HG03175 (cell line): ENCODE data around the gene GPATCH11.

Experiments
- ATAC-seq: cut with Tn5 transposase; IDR thresholded peaks from one replicate; pipeline ENCODE4 v1.9.1; 2021; ENCODE audit warnings: mild to moderate bottlenecking, moderate library complexity; ENCODE audit not compliant: unreplicated experiment

The GPATCH11 gene

DNA sequence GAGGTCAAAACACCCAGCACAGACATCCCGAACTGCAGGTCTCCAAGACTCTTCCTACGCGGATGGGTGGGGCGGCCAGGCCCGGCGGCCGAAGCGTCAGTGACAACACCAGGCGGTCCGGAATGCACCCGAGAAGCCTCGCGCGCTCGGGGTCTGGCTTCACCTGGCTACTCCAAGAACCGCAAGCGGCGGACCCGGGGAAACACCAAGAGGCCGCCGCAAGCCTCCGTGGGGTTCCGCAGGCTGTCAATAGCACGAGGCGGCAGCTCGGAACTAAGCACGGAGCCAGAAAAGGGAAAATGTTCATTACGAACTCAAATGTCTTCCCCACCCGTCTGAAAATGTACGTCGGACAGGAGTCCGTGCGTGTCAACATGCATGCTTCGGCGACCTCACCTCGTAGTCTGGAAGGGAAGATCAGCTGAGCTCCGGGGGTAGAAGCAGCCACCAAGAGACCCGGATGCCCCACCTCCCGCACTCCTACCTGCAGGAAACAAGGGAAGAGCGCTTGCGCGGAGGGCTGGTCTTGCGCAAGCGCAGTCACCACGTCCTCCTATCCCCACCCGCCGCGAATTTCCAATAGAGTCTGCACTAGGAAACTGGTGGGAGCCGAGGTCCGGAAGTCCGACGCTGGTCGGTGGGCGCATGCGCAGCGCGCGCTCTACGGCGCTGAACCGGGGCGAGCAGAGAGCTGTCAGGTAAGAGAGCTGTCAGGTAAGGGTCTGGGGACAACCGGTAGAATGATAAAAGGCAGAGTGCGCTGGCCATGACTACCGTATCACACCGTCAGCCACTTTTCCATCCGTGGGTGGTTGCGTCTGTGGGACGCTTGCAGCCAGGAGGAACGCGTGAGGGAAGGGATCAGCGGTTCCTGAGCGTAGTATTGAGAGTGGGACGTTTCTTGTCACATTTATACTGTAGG lies at the start of gene GPATCH11, which contains the start of gene HEATR5B:
Gene GPATCH11, plus strand, starts transcription at position 646 of the 922 bp plus-strand sequence. CDS start 3,864 bp downstream, outside the sequence.
Gene HEATR5B, minus strand, starts transcription at position 500 of the 922 bp plus-strand sequence. CDS start 958 bp downstream, outside the sequence.
- peak; percentile 78 for ATAC-seq

GRCh38 chr2:37037771-37038170 lies 46.5 kb upstream of the GPATCH11 start:
- ATAC-seq, result no peak

- no peak for ATAC-seq
These were observed 44.7 kb upstream of the GPATCH11 start for GRCh38 chr2:37039580-37039979.

DNA sequence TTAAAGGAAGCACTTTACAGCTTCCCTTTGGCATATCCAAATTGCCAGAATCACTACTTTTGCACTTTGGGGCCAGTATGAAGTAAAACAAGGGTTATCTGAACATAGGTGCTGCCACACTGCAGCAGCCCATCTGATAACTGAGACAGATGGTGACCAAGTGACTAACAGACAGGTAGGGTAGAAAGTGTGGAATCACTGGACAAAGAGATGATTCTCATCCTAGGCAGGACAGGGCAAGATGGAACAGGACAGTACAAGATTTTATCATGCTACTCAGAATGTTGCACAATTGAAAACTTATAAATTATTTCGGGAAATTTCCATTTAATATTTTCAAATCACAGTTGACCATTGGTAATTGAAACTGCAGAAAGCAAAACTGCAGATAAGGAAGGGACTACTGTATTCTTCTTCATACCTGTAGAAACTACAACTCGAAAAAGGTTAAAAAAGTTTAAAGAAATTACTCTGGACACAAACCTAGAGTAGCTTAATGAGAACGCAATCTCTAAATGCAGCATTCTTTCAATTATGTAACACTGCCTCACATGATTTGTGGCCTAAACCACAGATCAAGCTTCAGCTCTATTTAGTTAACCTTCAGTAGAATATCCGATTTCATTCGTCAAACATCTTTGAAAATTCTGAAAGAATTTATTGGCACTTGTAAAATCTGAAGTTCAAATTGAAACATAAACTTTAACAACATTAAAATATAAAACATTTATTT lies 31.6 kb upstream of the GPATCH11 start:
- ATAC-seq, result no peak

DNA sequence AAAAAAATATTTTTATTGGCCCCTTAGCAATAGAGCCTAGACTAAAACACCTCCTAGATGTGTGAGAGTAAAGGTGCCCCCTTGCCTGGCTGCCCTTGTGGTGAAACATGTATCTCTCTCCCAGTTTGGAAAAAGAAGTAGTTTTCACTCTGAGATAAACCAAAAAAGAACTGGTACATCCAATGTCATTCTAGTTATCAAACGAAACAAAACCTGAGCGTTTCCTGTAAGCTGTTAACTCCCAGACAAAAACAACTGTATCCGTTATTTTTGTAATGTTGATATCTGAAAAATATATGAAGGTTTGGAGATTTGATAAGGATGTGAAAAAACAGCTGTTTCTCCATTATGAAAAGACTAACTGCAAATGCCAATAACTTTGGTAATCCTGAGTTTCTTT lies 24.5 kb upstream of the GPATCH11 start:
- no peak for ATAC-seq

DNA sequence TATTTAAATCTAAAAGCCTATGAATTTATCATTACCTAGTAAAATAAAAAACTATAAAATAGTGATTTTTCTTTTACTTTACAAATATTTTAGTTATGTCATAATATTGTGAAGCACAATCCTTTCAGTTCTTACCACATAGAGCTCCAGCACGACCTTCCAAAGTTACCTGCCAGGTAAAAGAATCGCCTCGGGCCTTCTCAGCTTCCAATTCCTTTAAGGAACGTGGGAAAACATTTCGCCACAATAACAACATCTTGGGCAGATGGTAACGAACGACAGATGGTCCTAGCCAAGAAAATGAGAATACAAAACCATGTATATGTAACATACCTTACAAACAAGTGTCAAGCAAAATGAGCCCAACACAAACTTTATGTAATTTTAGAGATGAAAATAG lies 23.9 kb upstream of the GPATCH11 start:
- no peak for ATAC-seq

- no peak for ATAC-seq
These were observed 23.2 kb upstream of the GPATCH11 start for GRCh38 chr2:37061013-37061711.

DNA sequence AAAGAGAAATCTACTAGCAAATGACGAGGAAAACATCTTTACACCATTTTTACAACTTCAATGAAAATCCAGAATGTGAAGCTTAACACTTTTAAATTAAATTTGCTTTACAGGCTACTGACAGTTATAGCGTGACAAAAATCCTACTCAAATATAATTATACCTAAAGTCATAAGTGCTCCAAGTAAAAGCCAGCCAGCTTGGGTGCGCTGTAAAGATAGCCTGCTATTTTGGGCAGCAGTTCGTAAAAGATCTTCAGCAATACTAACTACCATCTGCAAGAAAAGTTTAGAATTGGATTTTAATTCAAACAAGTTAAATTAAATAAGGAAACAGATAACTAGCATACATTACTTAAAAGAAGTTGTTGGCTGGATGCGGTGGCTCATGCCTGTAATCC lies 22.5 kb upstream of the GPATCH11 start:
- no peak for ATAC-seq

DNA sequence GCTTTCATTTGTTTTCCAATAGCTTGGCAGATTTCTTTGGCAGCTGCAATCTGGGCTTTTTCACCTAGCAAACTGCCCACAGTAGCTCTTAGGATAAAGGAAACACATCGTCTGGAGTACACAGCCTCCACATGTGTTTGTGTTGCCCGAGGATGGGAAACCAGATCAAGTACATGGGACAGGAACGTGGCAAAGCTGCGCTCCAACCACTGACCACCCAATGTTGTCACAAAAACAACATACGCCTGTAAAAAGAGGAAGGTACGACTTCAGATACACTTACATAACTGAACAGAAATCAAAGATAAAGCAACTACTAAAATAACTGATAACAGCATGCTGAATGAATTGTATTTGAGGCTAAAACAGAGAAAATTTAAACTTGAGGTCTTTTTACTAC lies 15.6 kb upstream of the GPATCH11 start:
- no peak for ATAC-seq

DNA sequence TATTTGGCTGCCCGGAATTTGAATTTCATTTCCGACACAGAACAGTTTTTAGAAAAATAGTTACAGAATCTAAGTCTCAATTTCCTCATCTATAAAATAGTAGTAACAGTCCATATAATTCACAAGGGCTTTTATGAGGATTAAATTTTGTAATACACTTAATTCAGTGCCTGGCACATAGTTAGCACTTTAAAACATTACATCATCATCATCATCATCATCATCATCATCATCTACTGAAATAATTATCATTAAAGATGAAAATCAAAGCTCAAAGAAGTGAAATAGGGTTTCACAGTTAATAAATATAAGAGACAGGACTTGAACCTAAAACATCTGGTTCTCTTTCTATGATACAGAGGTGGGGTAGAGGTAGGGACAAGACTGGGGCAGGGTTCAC lies 13.4 kb upstream of the GPATCH11 start:
- no peak for ATAC-seq

GRCh38 chr2:37080266-37080665 lies 4.1 kb upstream of the GPATCH11 start:
- no peak for ATAC-seq

DNA sequence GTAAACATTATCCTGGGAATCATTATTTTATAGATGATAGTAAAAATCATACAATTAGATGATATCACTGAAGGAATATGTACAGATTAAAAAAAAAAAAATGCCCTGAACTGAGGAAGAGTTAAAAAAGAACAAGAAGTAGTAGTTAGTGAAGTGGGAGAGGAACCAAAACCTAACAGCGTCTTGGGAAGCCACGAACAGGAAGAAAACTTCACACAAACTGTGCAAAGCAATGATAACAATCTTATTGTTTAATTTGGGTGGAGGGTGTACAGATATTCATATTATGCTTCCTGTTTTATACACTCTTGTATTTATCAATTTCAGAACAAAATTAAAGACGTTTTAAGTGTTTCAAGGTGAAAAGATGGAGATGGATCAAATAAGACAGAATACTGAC lies 3.6 kb upstream of the GPATCH11 start:
- ATAC-seq, result no peak

DNA sequence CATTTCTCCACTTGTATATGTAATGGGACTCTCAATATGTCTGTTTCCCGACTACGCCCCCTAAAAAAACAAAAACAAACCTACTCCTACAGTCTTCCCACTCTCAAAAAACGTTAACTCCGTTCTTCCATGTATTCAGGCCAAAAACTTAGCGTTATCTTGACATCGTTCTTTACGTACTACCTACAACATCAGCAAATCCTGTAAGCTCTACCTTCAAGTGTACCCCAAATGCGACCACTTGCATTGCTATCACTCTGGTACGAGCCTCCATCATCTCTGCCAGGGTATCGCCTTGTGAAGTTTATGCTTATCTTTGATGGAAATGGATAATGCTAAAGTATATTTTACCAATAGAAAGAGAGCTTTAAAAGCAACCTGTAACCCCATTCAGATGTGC lies 479 bp downstream of the GPATCH11 start:
- no peak for ATAC-seq

DNA sequence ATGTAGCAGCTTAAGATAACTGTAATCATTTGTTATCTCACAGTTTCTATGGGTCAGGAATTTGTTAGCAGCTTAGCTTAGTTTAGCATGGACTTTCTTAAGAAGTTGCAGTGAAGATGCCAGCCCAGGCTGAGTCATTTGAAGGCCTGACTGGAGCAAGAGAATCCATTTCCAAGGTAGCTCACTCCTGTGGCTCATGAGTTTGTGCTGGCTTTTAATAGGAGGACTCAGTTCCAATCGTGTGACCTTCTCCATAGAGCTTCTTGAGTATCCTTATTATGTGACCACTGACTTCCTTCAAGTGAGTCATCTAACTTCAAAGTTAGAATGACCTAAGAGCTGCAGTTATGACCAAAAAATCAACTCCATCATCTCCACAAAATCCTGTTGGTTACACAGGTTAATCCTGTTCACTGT lies 1.4 kb downstream of the GPATCH11 start:
- ATAC-seq, result no peak

- peak; percentile 88 for ATAC-seq
These were observed 5.7 kb downstream of the GPATCH11 start for GRCh38 chr2:37090019-37090477.

DNA sequence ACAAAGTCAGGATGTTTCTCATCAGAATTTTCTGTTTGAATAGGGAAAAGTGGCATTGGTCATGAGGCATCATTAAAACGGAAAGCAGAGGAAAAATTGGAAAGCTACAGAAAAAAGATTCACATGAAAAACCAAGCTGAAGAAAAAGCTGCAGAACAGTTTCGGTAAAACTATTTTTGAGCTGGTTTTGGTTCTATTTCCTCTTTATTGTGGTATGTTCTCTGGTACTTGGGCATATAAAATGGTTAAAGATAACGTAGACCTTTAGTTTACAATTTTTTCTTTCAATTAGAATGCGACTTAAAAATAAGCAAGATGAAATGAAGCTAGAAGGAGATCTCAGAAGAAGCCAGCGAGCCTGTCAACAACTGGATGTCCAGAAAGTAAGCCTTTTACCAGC lies 7.6 kb downstream of the GPATCH11 start:
- peak; percentile 51 for ATAC-seq

DNA sequence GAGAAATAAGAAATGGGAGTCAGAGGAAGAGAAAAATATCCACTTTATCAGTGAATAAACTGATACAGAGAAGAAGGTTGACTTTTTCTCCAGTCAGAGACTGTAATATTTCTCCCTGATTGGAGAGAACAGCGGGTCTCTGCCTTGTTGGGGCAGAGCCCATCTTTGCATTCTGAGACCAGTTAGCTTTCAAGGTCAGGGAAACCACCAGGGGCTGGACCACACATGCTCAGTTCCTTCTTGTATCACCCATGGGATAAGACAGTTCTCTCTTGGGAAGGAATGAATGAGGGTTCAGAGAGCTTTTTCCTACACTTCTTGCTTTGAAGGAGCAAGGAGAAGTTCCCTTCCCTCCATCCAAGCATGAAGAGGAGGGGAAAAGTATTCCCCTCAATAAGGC lies 12.2 kb downstream of the GPATCH11 start:
- no peak for ATAC-seq

DNA sequence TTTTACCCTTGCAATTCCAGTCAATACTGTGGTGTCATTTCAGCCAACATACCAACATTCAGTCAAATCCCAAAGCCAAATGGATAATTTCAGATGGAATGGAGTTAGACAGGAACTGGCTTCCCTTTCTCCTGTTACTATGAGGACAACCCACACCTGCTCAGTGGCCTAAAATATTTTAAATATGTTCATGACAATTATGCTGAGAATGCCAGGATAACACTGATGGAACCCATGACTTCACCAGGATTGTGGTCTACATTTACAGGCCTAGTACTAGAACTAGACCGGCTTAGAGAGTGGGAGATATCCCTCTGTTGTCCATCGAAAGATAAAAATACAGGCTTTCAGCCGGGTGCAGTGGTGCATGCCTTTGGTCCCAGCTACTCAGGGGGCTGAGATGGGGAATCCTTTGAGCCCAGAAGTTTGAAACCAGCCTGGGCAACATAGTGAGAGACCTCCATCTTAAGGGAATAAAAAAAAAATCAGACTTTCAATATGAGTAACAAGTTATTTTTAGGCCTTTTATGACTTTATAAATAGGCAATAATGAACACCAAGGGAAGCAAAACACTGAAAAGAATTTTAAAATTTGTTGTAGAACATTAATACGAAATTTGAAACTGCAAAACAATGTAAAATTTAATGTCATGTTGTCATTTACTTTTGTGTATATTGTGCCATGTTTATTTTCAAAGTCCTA lies 14.2 kb downstream of the GPATCH11 start:
- no peak for ATAC-seq

- ATAC-seq, result no peak
These were observed 15.7 kb downstream of the GPATCH11 start for GRCh38 chr2:37100054-37100453.

DNA sequence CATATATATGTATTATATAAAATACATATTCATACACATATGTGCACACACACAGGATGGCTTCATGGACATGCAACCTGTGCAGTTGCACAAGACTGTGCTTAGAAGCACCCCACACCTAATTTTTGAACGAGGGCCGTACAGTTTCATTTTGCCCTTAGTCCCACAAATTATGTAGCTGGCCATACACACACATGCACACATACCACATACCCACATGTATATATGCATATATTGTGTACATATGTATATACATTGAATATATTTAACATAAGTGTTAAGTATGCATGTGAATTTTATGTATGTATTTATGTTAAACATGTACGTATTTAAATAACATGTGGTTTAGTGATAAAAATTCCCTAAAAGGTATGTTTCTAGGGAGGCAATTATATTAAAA lies 18.3 kb downstream of the GPATCH11 start:
- no peak for ATAC-seq

DNA sequence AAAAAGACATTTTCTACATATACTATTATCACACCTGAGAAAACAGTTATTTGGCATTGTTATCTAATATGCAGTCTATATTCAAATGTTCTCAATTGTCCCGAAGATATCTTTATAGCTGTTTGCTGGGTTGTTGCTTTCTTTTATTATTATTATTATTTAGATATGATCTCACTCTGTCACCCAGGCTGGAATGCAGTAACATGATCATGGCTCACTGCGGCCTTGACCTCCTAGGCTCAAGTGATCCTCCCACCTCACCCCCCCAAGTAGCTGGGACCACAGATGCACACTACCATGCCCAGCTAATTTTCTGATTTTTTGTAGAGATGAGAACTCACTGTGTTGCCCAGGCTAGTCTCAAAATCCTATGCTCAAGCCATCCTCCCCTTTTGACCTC lies 19.9 kb downstream of the GPATCH11 start:
- no peak for ATAC-seq
